Astrocyte (in vitro differentiated cells and primary cell): Measurements from ENCODE around the gene TYRP1.

Source experiments
- CTCF ChIP-seq: IDR thresholded peaks from 2 replicates; pipeline ENCODE4 v1.5.1; 2011; ENCODE audit warnings: low read depth, mild to moderate bottlenecking, inconsistent platforms, low read length, moderate library complexity; ENCODE audit not compliant: insufficient read depth
- EZH2 ChIP-seq: IDR thresholded peaks from 2 replicates; pipeline ENCODE4 v1.6.1; 2012; ENCODE audit warnings: mild to moderate bottlenecking, low read length, inconsistent platforms; ENCODE audit not compliant: insufficient read depth

- TF ChIP-seq CTCF (no peak), EZH2 (no peak)
These were observed 12.7 kb downstream of the TYRP1 start for GRCh38 chr9:12705738-12706391.
